ENCODE measurements around the gene GRIN2C.
"Not testable (repeated sequence)": the region's sequence is repeated elsewhere in the genome, so short reads cannot be mapped to it uniquely, and the experiment has no call there.

Gene GRIN2C

GRCh38 chr17:74878658-74879057, 19.0 kb upstream of the GRIN2C start:
- DNase-seq = no peak

GRCh38 chr17:74877592-74878548, 18.2 kb upstream of the GRIN2C start:
- DNase-seq = no peak

DNA sequence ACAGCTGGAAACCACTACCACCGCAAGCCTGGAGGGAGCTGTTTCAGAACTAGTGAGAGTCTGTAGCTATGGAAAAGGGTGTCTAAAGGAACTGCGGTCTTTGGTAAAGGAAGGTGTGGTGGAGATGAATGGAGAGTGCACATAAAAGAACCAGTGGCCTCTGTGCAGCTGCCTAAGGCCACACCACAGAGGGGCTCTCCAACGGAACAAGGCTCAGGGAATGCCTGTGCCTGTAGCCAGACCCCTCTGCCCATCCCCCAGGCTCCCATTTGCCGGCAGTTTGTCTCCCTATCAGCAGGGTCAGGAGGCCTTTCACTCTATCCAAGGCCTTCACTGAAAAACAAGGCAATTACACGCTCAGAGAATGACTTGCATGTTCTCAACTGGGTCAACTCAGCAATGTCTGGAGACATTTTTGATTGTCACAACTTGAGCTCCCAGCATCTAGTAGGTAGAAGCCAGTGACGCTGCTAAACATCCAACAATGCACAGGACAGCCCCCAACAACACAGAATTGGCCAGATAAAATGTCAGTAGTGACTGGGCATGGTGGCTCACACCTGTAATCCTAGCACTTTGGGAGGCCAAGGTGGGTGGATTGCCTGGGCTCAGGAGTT, 16.4 kb upstream of the GRIN2C start:
- DNase-seq = no peak

- no peak for DNase-seq
Observed at GRCh38 chr17:74875155-74875976, 15.7 kb upstream of the GRIN2C start.

- no peak for DNase-seq
Observed at GRCh38 chr17:74874615-74875037, 14.9 kb upstream of the GRIN2C start.

DNA sequence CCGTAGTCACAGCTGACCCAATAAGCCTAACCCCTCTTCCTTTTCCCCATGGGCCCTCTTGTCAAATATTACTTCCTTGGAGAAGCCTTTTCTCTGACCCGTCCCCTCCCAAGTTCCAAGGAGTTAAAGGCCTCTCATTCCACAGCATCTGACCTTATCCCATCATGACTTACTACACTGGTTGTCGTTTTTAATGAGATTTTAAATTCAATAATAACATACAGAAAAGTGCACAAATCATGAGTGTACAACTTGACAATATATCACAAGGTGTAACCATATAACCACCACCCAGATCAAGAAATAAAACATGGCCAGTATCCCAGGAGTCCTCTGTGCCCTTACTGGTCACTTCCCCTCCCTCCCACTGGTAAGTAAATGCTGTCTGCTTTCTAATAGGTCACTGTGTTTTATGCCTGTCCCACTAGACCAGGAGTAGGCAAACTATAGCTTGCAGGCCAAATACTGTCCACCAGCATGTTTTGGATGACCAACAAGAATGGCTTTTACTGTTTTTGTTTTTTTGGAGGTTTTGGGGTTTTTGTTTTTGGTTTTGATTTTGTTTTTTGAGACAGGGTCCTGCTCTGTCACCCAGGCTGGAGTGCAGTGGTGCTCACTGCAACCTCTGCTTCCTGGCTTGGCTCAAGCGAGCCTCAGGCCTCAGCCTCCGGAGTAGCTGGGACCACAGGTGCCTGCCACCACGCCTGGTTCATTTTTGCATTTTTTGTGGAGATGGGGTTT, 14.4 kb upstream of the GRIN2C start:
- DNase-seq = peak; percentile 36

DNA sequence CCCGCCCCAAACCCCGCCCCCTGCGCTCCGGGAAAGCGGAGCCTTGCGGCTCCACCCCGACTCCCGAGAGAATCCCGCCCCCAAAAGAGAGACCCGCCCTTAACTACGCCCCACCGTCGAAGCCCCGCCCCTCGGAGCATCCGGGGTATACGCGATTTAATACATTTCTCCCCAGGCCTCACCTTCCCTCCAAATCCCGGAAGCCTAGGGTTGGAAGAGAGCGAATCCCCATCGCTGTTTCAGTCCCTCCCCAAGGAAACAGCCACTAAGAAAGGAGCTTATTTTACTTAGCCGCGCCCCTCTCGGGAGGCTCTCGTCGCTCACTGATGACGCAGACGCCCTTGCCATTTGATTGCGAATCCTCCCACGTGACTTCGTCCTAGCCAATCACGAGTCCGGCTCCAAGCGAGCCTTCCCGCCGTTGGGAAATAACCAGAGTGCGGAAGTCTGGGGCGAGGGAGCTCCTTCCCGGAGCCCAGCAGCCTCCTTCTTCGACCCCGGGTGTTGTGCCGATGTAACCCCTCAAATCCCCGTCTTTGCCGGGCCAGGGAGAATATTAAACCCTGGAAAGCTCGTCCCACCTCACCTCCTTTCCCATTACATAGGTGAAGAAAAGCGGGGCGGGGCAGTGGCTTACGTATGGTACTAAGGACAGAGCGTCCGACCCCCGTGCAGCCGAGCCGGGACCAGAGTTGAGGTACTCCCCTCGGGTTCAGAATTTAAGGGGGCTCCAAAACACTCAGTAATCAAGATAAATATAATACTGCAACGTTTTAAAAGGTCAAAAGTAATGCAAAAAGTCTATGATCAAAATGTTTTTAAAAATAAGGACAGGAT, 13.6 kb upstream of the GRIN2C start:
- peak; percentile 100 for DNase-seq

GRCh38 chr17:74872313-74873036, 12.8 kb upstream of the GRIN2C start, which contains the start of gene FDXR:
Gene FDXR (minus strand): TSS chr17:74872994. CDS start chr17:74872944, 50 bp downstream.
- no peak for DNase-seq

GRCh38 chr17:74871356-74872076, 11.8 kb upstream of the GRIN2C start:
- no peak for DNase-seq

DNA sequence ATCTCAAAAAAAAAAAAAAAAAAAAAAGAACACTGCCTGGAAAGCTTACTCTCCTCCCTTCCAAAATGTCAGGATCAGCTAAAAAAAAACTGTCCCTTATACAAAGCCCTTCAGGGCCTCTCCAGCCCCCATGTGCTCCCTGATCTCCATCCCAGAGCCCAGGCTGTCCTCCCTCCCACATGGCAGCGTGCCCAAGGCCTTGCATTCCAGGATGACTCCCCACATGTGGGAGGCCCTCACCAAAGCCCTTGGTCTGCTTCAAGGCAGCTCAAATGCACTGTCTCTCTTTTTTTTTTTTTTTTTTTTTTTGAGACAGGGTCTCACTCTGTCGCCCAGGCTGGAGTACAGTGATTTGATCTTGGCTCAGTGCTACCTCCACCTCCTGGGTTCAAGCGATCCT, 10.8 kb upstream of the GRIN2C start:
- DNase-seq = peak; percentile 89

GRCh38 chr17:74870028-74870427, 10.3 kb upstream of the GRIN2C start:
- DNase-seq = not testable (repeated sequence)

GRCh38 chr17:74868908-74869255, 9.2 kb upstream of the GRIN2C start:
- DNase-seq = no peak

- DNase-seq = no peak
Observed at GRCh38 chr17:74868251-74868907, 8.7 kb upstream of the GRIN2C start.

GRCh38 chr17:74866198-74866835, 6.6 kb upstream of the GRIN2C start:
- no peak for DNase-seq

DNA sequence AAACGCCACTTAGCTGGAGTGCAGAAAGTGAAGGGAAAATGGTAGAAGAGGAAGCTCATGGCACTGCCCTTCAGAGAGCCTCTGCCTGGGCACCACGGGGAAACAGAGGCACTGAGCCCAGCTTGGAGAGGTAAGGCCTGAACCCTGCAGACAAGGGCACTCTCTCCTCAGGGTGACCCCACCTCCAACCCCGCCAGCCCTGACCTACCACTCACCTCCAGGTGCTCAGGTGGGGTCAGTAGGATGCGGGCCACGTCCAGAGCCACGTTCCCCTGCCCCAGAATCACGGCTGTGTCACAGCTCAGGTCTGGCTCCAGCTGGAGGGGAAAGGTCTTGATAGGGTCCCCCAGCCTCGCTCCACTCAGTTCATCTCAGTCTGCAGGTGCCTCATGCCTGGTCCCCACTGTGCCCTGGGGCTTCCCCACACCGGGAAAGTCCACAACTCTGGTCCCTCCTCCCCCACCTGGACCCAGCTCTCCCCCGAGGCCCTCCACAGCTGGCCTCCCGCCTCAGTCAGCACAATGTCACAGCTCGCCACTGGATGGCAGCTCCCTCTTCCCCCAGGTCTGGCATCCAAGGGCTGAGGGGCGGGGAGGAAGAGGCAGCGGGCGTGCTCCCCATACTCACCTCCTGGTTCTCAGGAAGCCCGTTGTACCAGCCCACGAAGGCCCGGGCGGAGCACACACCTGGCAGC, 6.0 kb upstream of the GRIN2C start:
- DNase-seq = no peak

DNA sequence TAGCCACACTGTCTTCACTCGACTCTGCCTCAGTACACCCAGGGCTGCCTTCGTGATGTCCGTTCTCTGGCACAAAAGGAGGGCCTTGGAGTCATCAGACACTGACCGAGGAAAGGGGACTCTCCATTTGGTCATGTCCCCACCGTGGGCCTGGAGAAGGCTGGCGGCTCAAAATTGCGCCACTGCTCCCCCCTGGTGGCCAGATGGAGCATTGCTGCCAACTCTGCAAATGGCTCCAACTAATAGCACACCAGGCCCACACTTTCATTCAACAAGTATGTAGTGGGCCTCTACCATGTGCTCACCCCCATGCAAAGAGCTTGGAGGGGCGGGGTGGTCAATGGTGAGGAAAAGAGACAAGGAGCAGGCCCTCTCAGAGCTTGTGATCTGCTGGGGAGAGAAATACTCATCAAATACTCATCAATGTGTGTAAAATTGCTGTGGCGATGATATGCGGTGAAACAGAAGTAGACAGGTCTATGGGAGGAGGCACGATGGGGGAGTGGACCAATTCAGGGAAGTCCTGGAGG, 5.2 kb upstream of the GRIN2C start:
- peak; percentile 69 for DNase-seq

GRCh38 chr17:74864297-74864865, 4.7 kb upstream of the GRIN2C start:
- no peak for DNase-seq
